Measurements from ENCODE around the gene RPH3AL.

- TF ChIP-seq, protein P1, sequence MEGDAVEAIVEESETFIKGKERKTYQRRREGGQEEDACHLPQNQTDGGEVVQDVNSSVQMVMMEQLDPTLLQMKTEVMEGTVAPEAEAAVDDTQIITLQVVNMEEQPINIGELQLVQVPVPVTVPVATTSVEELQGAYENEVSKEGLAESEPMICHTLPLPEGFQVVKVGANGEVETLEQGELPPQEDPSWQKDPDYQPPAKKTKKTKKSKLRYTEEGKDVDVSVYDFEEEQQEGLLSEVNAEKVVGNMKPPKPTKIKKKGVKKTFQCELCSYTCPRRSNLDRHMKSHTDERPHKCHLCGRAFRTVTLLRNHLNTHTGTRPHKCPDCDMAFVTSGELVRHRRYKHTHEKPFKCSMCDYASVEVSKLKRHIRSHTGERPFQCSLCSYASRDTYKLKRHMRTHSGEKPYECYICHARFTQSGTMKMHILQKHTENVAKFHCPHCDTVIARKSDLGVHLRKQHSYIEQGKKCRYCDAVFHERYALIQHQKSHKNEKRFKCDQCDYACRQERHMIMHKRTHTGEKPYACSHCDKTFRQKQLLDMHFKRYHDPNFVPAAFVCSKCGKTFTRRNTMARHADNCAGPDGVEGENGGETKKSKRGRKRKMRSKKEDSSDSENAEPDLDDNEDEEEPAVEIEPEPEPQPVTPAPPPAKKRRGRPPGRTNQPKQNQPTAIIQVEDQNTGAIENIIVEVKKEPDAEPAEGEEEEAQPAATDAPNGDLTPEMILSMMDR (IDR thresholded peaks at IDR 0.05), result no peak
- no peak for TF ChIP-seq POLR2A (IDR thresholded peaks at IDR 0.05)
Observed at GRCh38 chr17:278676-279059, 73.9 kb downstream of the RPH3AL start.

All from Peyer's patch (tissue), 4 donors.